ENCODE results near the gene SERPINB13. TPM values are rescaled to one million over a fixed set of nuclear protein-coding genes. Genes with fewer than 3 reads are reported as not detected.

SERPINB13 gene
- total RNA-seq (not detected), polyA plus RNA-seq (under 1 TPM in 1 of 3 donors, not detected in 2; 0.16 TPM)
- long read RNA-seq, donor 1, result 0 reads
- long read RNA-seq, donor 2, result 0 reads

DNA sequence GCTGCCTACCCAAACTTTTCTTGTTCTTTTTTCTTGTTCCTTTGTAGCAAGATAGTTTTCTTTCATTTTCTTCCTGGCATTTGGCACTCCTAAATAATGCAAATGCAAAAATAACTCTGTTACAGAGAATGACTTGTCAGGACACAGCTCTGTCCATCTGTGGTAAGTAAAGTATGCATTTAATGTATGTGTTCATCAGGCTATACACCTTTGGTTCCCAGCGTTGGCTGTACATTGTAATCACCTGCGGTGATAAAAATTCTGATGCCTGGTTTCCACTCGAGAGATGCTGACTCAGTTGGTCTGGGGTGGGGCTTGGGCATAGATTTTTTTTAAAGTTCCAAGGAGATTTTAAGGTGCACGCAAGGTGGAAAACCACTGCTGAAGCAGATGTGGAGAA is at the start of gene SERPINB13:
SERPINB13 (plus strand) TSS at position 378 of the 400 bp plus-strand sequence. CDS start 1,325 bp downstream, outside the sequence.
- intact Hi-C loops (cut with DNase I; ENCODE audit: low total_unique reads), result no loop called here
- WGBS, 5 donors, result 90 to 98% (median 93%) methylated on average over 4 of the region's 4 CpGs
- TF ChIP-seq POLR2A (IDR thresholded peaks at IDR 0.05) (no peak), POLR2AphosphoS5 (IDR thresholded peaks at IDR 0.05) (no peak)
- Histone ChIP-seq H3K4me3 (no peak within 1 kb of the TSS), H3K36me3 (no peaks in the 10 kb centered on the region), H3K4me1 (peaks cover 0 to 4% (median 0%) of the 10 kb centered on the region in 6 donors), H3K9me3 (no peaks in the 10 kb centered on the region), H3K27ac (no peak within 1 kb of the TSS), H3K27me3 (replicated peaks in 1 of 7) (peaks cover 0 to 8% (median 0%) of the 10 kb centered on the region in 7 donors)
- no peak for DNase-seq

- no peaks in the 10 kb centered on the region for H3K36me3 ChIP-seq
- H3K27ac ChIP-seq, result no peak overlapping the region
- 66 to 87% (median 74%) methylated on average over 3 of the region's 3 CpGs for WGBS, 5 donors
- DNase-seq, result no peak
- no peaks in the 10 kb centered on the region for H3K27me3 ChIP-seq (replicated peaks in 1 of 7)
- no peak overlapping the region for H3K4me3 ChIP-seq
- H3K9me3 ChIP-seq, result no peaks in the 10 kb centered on the region
- intact Hi-C loops (cut with DNase I; ENCODE audit: low total_unique reads), result no loop called here
- TF ChIP-seq CTCF (IDR thresholded peaks at IDR 0.05 in 8 of 11, conservative IDR thresholded peaks at IDR 0.05 in 3 of 11) (no peak), POLR2AphosphoS5 (IDR thresholded peaks at IDR 0.05) (no peak), POLR2A (IDR thresholded peaks at IDR 0.05) (no peak)
- H3K4me1 ChIP-seq, result no peaks in the 10 kb centered on the region
These were observed 47.1 kb upstream of the SERPINB13 start for GRCh38 chr18:63539904-63540510.

- WGBS, 5 donors, result 66 to 82% (median 68%) methylated on average over 1 of the region's 1 CpG
- DNase-seq, result no peak
- TF ChIP-seq POLR2A (IDR thresholded peaks at IDR 0.05) (no peak), CTCF (IDR thresholded peaks at IDR 0.05 in 8 of 11, conservative IDR thresholded peaks at IDR 0.05 in 3 of 11) (no peak), POLR2AphosphoS5 (IDR thresholded peaks at IDR 0.05) (no peak)
- intact Hi-C loops (cut with DNase I; ENCODE audit: low total_unique reads), result no loop called here
- Histone ChIP-seq H3K36me3 (no peaks in the 10 kb centered on the region), H3K27ac (no peak within 1 kb of the TSS), H3K9me3 (no peaks in the 10 kb centered on the region), H3K4me3 (no peak within 1 kb of the TSS), H3K27me3 (replicated peaks in 1 of 7) (no peaks in the 10 kb centered on the region), H3K4me1 (no peaks in the 10 kb centered on the region)
These were observed 45.1 kb upstream of the SERPINB13 start, which contains the start of gene SERPINB12 for GRCh38 chr18:63542069-63542468. TSS of gene SERPINB12 (plus strand) at chr18:63542369. CDS start at chr18:63556160, 13,791 bp downstream.

DNA sequence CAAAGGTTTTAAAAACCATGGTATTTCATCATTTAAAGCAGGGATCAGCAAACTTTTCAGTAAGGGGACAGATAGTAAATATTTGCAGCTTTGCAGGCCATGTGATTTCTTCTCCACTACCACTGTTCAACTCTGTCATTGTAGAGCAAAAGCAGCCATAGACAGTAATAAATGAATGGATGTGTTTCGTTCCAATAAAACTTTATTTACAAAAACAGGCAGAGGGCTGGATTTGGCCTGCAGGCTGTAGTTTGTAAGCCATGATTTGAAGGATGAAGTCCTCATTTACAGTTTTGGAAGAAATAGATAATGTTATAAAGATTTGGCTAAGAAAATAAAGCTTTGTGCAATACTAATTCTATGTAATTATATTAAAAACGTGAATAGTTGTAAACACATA is 43.1 kb upstream of the SERPINB13 start:
- no peak overlapping the region for H3K4me3 ChIP-seq
- no peaks in the 10 kb centered on the region for H3K4me1 ChIP-seq
- no peaks in the 10 kb centered on the region for H3K36me3 ChIP-seq
- no peak for DNase-seq
- H3K9me3 ChIP-seq, result no peaks in the 10 kb centered on the region
- no peak overlapping the region for H3K27ac ChIP-seq
- TF ChIP-seq CTCF (IDR thresholded peaks at IDR 0.05 in 8 of 11, conservative IDR thresholded peaks at IDR 0.05 in 3 of 11) (no peak), POLR2AphosphoS5 (IDR thresholded peaks at IDR 0.05) (no peak), POLR2A (IDR thresholded peaks at IDR 0.05) (no peak)
- 78 to 91% (median 86%) methylated on average over 2 of the region's 2 CpGs for WGBS, 5 donors
- intact Hi-C loops (cut with DNase I; ENCODE audit: low total_unique reads), result no loop called here
- no peaks in the 10 kb centered on the region for H3K27me3 ChIP-seq (replicated peaks in 1 of 7)

All from spleen (tissue), 13 donors.